Measurements from ENCODE around the gene MUC13. TPM values are rescaled to one million over a fixed set of nuclear protein-coding genes. Genes with fewer than 3 reads are reported as not detected.
A peak's percentile ranks its signal among the peaks of the same experiment; 100 is the strongest.
"Not testable (repeated sequence)": the region's sequence is repeated elsewhere in the genome, so short reads cannot be mapped to it uniquely, and the experiment has no call there.

MUC13 gene
- total RNA-seq, 1 donor from 2014 or later, result not detected

- Histone ChIP-seq H3K27ac (no peak overlapping the region), H3K36me3 (no peaks in the 10 kb centered on the region), H3K4me1 (no peaks in the 10 kb centered on the region), H3K27me3 (no peaks in the 10 kb centered on the region), H3K9me3 (no peaks in the 10 kb centered on the region), H3K4me3 (no peak overlapping the region)
- intact Hi-C loops (cut with DNase I), result no loop called here
- ATAC-seq (no peak), DNase-seq (no peak)
- TF ChIP-seq, protein P1, sequence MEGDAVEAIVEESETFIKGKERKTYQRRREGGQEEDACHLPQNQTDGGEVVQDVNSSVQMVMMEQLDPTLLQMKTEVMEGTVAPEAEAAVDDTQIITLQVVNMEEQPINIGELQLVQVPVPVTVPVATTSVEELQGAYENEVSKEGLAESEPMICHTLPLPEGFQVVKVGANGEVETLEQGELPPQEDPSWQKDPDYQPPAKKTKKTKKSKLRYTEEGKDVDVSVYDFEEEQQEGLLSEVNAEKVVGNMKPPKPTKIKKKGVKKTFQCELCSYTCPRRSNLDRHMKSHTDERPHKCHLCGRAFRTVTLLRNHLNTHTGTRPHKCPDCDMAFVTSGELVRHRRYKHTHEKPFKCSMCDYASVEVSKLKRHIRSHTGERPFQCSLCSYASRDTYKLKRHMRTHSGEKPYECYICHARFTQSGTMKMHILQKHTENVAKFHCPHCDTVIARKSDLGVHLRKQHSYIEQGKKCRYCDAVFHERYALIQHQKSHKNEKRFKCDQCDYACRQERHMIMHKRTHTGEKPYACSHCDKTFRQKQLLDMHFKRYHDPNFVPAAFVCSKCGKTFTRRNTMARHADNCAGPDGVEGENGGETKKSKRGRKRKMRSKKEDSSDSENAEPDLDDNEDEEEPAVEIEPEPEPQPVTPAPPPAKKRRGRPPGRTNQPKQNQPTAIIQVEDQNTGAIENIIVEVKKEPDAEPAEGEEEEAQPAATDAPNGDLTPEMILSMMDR (IDR thresholded peaks at IDR 0.05), result no peak
Observed at GRCh38 chr3:124960698-124961097, 26.1 kb upstream of the MUC13 start.

DNA sequence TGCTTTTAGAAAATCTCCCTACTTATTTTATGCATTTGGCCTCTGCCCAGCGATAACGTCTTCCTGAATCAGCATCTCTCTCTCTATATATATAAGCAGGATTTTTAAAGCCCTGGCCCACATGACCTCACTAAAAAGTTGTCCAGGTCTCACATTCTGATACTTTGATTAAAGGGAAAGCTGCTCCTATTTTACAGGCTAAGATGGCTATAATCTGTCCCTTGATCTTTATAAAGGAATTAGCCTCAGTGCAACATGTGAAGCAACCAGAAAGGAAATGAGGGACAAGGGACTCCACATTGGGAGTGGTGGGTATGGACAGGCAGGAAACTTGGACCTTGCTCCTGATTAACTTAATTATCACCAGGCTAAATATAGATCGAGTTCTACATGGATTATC is 25.6 kb upstream of the MUC13 start:
- Histone ChIP-seq H3K4me3 (no peak overlapping the region), H3K9me3 (no peaks in the 10 kb centered on the region), H3K27me3 (no peaks in the 10 kb centered on the region), H3K27ac (no peak overlapping the region), H3K4me1 (no peaks in the 10 kb centered on the region), H3K36me3 (no peaks in the 10 kb centered on the region)
- DNase-seq (no peak), ATAC-seq (no peak)
- intact Hi-C loops (cut with DNase I), result no loop called here
- TF ChIP-seq, protein P1 (IDR thresholded peaks at IDR 0.05), result no peak

DNA sequence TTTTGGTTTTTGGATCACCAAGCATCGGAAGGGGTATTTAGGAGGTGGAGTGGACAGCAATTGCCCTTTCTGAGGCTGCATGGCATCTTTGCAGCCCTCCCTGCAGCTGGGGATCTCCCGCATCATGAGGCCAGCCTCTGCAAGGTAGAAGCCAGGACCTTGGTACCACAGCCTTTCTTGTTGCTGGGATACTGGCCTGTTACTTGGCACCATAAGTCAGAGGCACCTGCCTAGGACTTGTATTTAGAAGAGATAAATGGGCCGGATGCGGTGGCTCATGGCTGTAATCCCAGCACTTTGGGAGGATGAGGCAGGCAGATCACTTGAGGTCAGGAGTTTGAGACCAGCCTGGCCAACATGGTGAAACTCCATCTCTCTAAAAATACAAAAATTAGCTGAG is 23.4 kb upstream of the MUC13 start:
- H3K9me3 ChIP-seq; H3K4me1 ChIP-seq; H3K36me3 ChIP-seq; H3K27ac ChIP-seq; H3K27me3 ChIP-seq; intact Hi-C loops (cut with DNase I); ATAC-seq; H3K4me3 ChIP-seq; DNase-seq: not testable (repeated sequence)

GRCh38 chr3:124952282-124952855 is 17.8 kb upstream of the MUC13 start:
- no peaks in the 10 kb centered on the region for H3K4me1 ChIP-seq
- H3K27ac ChIP-seq, result no peak overlapping the region
- intact Hi-C loops (cut with DNase I), result no loop called here
- no peak overlapping the region for H3K4me3 ChIP-seq
- TF ChIP-seq, protein P1 (IDR thresholded peaks at IDR 0.05), result no peak
- H3K27me3 ChIP-seq, result no peaks in the 10 kb centered on the region
- DNase-seq, result no peak
- H3K36me3 ChIP-seq, result no peaks in the 10 kb centered on the region
- no peak for ATAC-seq
- H3K9me3 ChIP-seq, result no peaks in the 10 kb centered on the region

- H3K4me1 ChIP-seq, result no peaks in the 10 kb centered on the region
- no peaks in the 10 kb centered on the region for H3K27me3 ChIP-seq
- TF ChIP-seq, protein P1 (IDR thresholded peaks at IDR 0.05), result no peak
- H3K4me3 ChIP-seq, result no peak overlapping the region
- no peaks in the 10 kb centered on the region for H3K9me3 ChIP-seq
- H3K27ac ChIP-seq, result no peak overlapping the region
- H3K36me3 ChIP-seq, result no peaks in the 10 kb centered on the region
- DNase-seq, result no peak
- intact Hi-C loops (cut with DNase I), result no loop called here
- ATAC-seq, result peak; percentile 32
Observed at GRCh38 chr3:124951511-124952281, 17.1 kb upstream of the MUC13 start.

GRCh38 chr3:124950026-124950425 is 15.5 kb upstream of the MUC13 start:
- Histone ChIP-seq H3K36me3 (no peaks in the 10 kb centered on the region), H3K9me3 (no peaks in the 10 kb centered on the region), H3K27ac (no peak overlapping the region), H3K27me3 (no peaks in the 10 kb centered on the region), H3K4me3 (no peak overlapping the region), H3K4me1 (no peaks in the 10 kb centered on the region)
- ATAC-seq (no peak), DNase-seq (no peak)
- intact Hi-C loops (cut with DNase I), result no loop called here
- TF ChIP-seq, protein P1 (IDR thresholded peaks at IDR 0.05), result no peak

All from upper lobe of right lung (tissue), 1 donor.